SH-SY5Y (cell line): ENCODE data around the gene NTM.

Source experiments
- GATA2 ChIP-seq: IDR thresholded peaks from 2 replicates; pipeline ENCODE4 v1.6.1; 2011; ENCODE audit warnings: mild to moderate bottlenecking, low read depth, low read length
- GATA3 ChIP-seq: IDR thresholded peaks from 2 replicates; pipeline ENCODE4 v1.6.1; 2011; ENCODE audit warnings: low read depth, mild to moderate bottlenecking, low read length, moderate library complexity

GRCh38 chr11:131622193-131622592 is 251.8 kb downstream of the NTM start:
- TF ChIP-seq GATA2 = no peak
- no peak for TF ChIP-seq GATA3
